ENCODE results near the gene SH3GL2.
"Not testable (repeated sequence)": the region's sequence is repeated elsewhere in the genome, so short reads cannot be mapped to it uniquely, and the experiment has no call there.

The SH3GL2 gene

GRCh38 chr9:17764306-17764705, 185.4 kb downstream of the SH3GL2 start:
- DNase-seq (ENCODE audit: low spot score) = no peak
- no peak for TF ChIP-seq CTCF (IDR thresholded peaks at IDR 0.05; ENCODE audit: borderline replicate concordance, control extremely low read depth, extremely low read depth, insufficient read depth, missing control alignments)
- in situ Hi-C loops (cut with MboI; ENCODE audit: low sequenced_read_pairs, unreplicated experiment) = no loop called here

GRCh38 chr9:17765131-17765530, 186.3 kb downstream of the SH3GL2 start:
- in situ Hi-C loops (cut with MboI; ENCODE audit: low sequenced_read_pairs, unreplicated experiment); DNase-seq (ENCODE audit: low spot score): not testable (repeated sequence)

GRCh38 chr9:17772223-17772622, 193.4 kb downstream of the SH3GL2 start:
- in situ Hi-C loops (cut with MboI; ENCODE audit: low sequenced_read_pairs, unreplicated experiment) = no loop called here

GRCh38 chr9:17775656-17776055, 196.8 kb downstream of the SH3GL2 start:
- DNase-seq (ENCODE audit: low spot score) = no peak
- in situ Hi-C loops (cut with MboI; ENCODE audit: low sequenced_read_pairs, unreplicated experiment) = no loop called here
- no peak for TF ChIP-seq CTCF (IDR thresholded peaks at IDR 0.05; ENCODE audit: borderline replicate concordance, control extremely low read depth, extremely low read depth, insufficient read depth, missing control alignments)

More at GRCh38 chr9:17772223-17772622, 193.4 kb downstream of the SH3GL2 start:
- no peak for TF ChIP-seq CTCF (IDR thresholded peaks at IDR 0.05; ENCODE audit: borderline replicate concordance, control extremely low read depth, extremely low read depth, insufficient read depth, missing control alignments)
- DNase-seq (ENCODE audit: low spot score) = no peak

GRCh38 chr9:17776735-17777134, 197.9 kb downstream of the SH3GL2 start:
- no peak for TF ChIP-seq CTCF (IDR thresholded peaks at IDR 0.05; ENCODE audit: borderline replicate concordance, control extremely low read depth, extremely low read depth, insufficient read depth, missing control alignments)
- no peak for DNase-seq (ENCODE audit: low spot score)
- in situ Hi-C loops (cut with MboI; ENCODE audit: low sequenced_read_pairs, unreplicated experiment) = no loop called here

GRCh38 chr9:17777465-17777864, 198.6 kb downstream of the SH3GL2 start:
- DNase-seq (ENCODE audit: low spot score) = no peak
- in situ Hi-C loops (cut with MboI; ENCODE audit: low sequenced_read_pairs, unreplicated experiment) = no loop called here
- no peak for TF ChIP-seq CTCF (IDR thresholded peaks at IDR 0.05; ENCODE audit: borderline replicate concordance, control extremely low read depth, extremely low read depth, insufficient read depth, missing control alignments)

- in situ Hi-C loops (cut with MboI; ENCODE audit: low sequenced_read_pairs, unreplicated experiment) = no loop called here
- no peak for TF ChIP-seq CTCF (IDR thresholded peaks at IDR 0.05; ENCODE audit: borderline replicate concordance, control extremely low read depth, extremely low read depth, insufficient read depth, missing control alignments)
- no peak for DNase-seq (ENCODE audit: low spot score)
Measured at GRCh38 chr9:17782430-17783149, 203.7 kb downstream of the SH3GL2 start.

Data from GM13976 (cell line).